ENCODE measurements around the gene FBXL7. TPM values are rescaled to one million over a fixed set of nuclear protein-coding genes. Genes with fewer than 3 reads are reported as not detected.

Gene FBXL7
- total and polyA plus RNA-seq, 2 donors (not counting 3 experiments of a cell fraction or from before 2014, with no cell fraction given): 23.5 to 32.2 TPM

DNA sequence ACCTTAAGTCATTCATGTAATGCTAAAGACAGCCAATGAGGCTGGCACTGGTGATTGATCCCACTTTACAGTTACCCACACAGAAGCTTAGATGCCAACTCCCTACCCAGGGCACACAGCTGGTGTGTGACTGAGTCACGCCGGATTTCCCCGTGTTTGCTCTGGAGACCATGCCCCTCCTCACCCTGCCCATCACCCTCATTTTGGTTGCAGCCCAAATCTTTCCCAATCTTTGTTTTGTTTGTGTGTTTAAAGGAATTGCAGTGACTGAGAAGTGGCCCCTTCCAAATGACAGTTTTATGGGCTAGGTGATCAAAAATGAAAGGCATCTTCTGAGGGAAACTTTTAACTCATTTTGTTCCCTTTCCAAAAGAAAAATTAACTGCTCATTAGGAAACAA, 10.9 kb downstream of the FBXL7 start:
- Histone ChIP-seq H3K9me1 (replicated peaks; ENCODE audit: control insufficient read depth, extremely low read depth, insufficient read depth, low read length) (no peaks in the 10 kb centered on the region), H3K36me3 (ENCODE audit: control insufficient read depth in 2 of 2, extremely low read depth in 1 of 2, insufficient read depth in 2 of 2, low read length in 2 of 2) (peaks cover 0 to 2% of the 10 kb centered on the region in 2 experiments), H2AFZ (ENCODE audit: low read depth, low read length) (no peak overlapping the region), H3K27ac (ENCODE audit: insufficient read depth, low read depth, low read length) (no peak overlapping the region), H3K4me3 (replicated peaks in 1 of 3; ENCODE audit: insufficient read depth in 1 of 3, low read depth in 1 of 3, low read length in 3 of 3) (no peak overlapping the region), H4K20me1 (replicated peaks; ENCODE audit: control insufficient read depth, extremely low read depth, insufficient read depth, low read length) (peaks cover 10% of the 10 kb centered on the region), H3K9ac (replicated peaks; ENCODE audit: extremely low read depth, insufficient read depth, low read length) (no peak overlapping the region), H3K4me1 (ENCODE audit: control insufficient read depth, extremely low read depth, insufficient read depth, low read length) (peaks cover 18% of the 10 kb centered on the region), H3K79me2 (ENCODE audit: control insufficient read depth, insufficient read depth, low read length) (peaks cover 48% of the 10 kb centered on the region), H3K9me3 (replicated peaks; ENCODE audit: control insufficient read depth, insufficient read depth, low read length) (no peaks in the 10 kb centered on the region), H3K4me2 (ENCODE audit: insufficient read depth, low read length) (no peak overlapping the region), H3K27me3 (ENCODE audit: control insufficient read depth in 2 of 2, insufficient read depth in 2 of 2, low read length in 2 of 2) (no peaks in the 10 kb centered on the region)
- dilution Hi-C loops (cut with MboI; ENCODE audit: extremely low pct_ligation_motif_present, low sequenced_read_pairs): no loop called here
- DNase-seq (ENCODE audit: low read depth, low spot score) (peak; percentile 53), FAIRE-seq (no peak)
- no peak for TF ChIP-seq MYC (IDR thresholded peaks at IDR 0.05; ENCODE audit: low read depth, low read length)
- peak; percentile 33 for TF ChIP-seq POLR2AphosphoS5 (IDR thresholded peaks at IDR 0.05; ENCODE audit: insufficient read depth, low read depth, low read length)
- no TSS peak for BruUV-seq (replicated peaks)
- ChIA-PET CTCF (interaction anchor here (0.6 to 1.3 kb wide), 5 partner anchors 8 to 405 kb away, joined by 3 to 4 read pairs (median 3); no protein-coding TSS in a partner anchor), POLR2A (interaction anchor here (1.5 kb wide), 1 partner anchor 11 kb away, joined by 5 read pairs; the partner anchor contains the start of gene FBXL7)
- intact Hi-C loops (cut with micrococcal nuclease): no loop called here

DNA sequence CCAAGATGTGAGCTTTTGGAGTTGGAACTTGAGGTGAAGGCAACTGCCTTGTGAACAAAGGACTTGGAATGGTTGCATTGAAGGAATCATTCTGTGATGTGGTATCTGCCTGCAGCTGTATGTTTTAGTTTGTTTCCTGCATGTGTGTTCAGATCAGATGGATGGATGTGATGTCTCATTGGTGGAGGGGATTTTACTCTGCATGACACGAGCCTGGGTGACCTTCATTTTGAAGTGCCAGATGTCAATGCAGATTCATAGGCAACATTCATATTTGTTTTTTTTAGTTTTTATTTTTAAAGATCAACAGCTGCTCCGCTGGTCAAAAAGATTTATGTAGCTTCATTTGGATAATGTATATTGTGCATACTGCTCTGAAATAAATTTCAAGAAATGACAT, 13.5 kb downstream of the FBXL7 start:
- Histone ChIP-seq H2AFZ (ENCODE audit: low read depth, low read length) (no peak overlapping the region), H3K9me1 (replicated peaks; ENCODE audit: control insufficient read depth, extremely low read depth, insufficient read depth, low read length) (no peaks in the 10 kb centered on the region), H3K27me3 (ENCODE audit: control insufficient read depth in 2 of 2, insufficient read depth in 2 of 2, low read length in 2 of 2) (no peaks in the 10 kb centered on the region), H3K9ac (replicated peaks; ENCODE audit: extremely low read depth, insufficient read depth, low read length) (no peak overlapping the region), H3K9me3 (replicated peaks; ENCODE audit: control insufficient read depth, insufficient read depth, low read length) (no peaks in the 10 kb centered on the region), H3K79me2 (ENCODE audit: control insufficient read depth, insufficient read depth, low read length) (peaks cover 52% of the 10 kb centered on the region), H3K27ac (ENCODE audit: insufficient read depth, low read depth, low read length) (no peak overlapping the region), H3K4me3 (replicated peaks in 1 of 3; ENCODE audit: insufficient read depth in 1 of 3, low read depth in 1 of 3, low read length in 3 of 3) (no peak overlapping the region), H4K20me1 (replicated peaks; ENCODE audit: control insufficient read depth, extremely low read depth, insufficient read depth, low read length) (peaks cover 10% of the 10 kb centered on the region), H3K4me1 (ENCODE audit: control insufficient read depth, extremely low read depth, insufficient read depth, low read length) (peaks cover 18% of the 10 kb centered on the region), H3K36me3 (ENCODE audit: control insufficient read depth in 2 of 2, extremely low read depth in 1 of 2, insufficient read depth in 2 of 2, low read length in 2 of 2) (peaks cover 0 to 2% of the 10 kb centered on the region in 2 experiments), H3K4me2 (ENCODE audit: insufficient read depth, low read length) (no peak overlapping the region)
- intact Hi-C loops (cut with micrococcal nuclease) (no loop called here), dilution Hi-C loops (cut with MboI; ENCODE audit: extremely low pct_ligation_motif_present, low sequenced_read_pairs) (no loop called here)
- TF ChIP-seq MYC (IDR thresholded peaks at IDR 0.05; ENCODE audit: low read depth, low read length): no peak
- TF ChIP-seq, protein P1, sequence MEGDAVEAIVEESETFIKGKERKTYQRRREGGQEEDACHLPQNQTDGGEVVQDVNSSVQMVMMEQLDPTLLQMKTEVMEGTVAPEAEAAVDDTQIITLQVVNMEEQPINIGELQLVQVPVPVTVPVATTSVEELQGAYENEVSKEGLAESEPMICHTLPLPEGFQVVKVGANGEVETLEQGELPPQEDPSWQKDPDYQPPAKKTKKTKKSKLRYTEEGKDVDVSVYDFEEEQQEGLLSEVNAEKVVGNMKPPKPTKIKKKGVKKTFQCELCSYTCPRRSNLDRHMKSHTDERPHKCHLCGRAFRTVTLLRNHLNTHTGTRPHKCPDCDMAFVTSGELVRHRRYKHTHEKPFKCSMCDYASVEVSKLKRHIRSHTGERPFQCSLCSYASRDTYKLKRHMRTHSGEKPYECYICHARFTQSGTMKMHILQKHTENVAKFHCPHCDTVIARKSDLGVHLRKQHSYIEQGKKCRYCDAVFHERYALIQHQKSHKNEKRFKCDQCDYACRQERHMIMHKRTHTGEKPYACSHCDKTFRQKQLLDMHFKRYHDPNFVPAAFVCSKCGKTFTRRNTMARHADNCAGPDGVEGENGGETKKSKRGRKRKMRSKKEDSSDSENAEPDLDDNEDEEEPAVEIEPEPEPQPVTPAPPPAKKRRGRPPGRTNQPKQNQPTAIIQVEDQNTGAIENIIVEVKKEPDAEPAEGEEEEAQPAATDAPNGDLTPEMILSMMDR (IDR thresholded peaks at IDR 0.05; ENCODE audit: extremely low read depth in 1 of 2, insufficient read depth in 1 of 2, low read depth in 1 of 2, low read length in 2 of 2): no peak
- TF ChIP-seq FOS (IDR thresholded peaks at IDR 0.05; ENCODE audit: borderline replicate concordance, insufficient read depth, low read length): no peak
- no TSS peak for BruUV-seq (replicated peaks)
- ChIA-PET CTCF (interaction anchor here (1.0 to 1.9 kb wide), 3 partner anchors 9 to 12 kb away, joined by 3 to 6 read pairs (median 3); no protein-coding TSS in a partner anchor), POLR2A (no interaction called here)
- FAIRE-seq (no peak), DNase-seq (ENCODE audit: low read depth, low spot score) (no peak)

All from endothelial cell of umbilical vein (primary cell).